KOPT-K1 (cell line): ENCODE results near the gene HRCT1.
"Not testable (repeated sequence)": the region's sequence is repeated elsewhere in the genome, so short reads cannot be mapped to it uniquely, and the experiment has no call there.

ENCODE experiments used
- H3K27ac ChIP-seq: fragments of 200-600 bp; sonication (generic); 2 replicates; pipeline ENCODE4 v1.5.1; 2016; ENCODE audit warnings: antibody characterized with exemption, mild to moderate bottlenecking, low read depth, low read length; ENCODE audit not compliant: poor library complexity, severe bottlenecking
- H3K36me3 ChIP-seq: fragments of 200-600 bp; sonication (generic); 2 replicates; pipeline ENCODE4 v1.5.1; 2017; ENCODE audit warnings: antibody characterized with exemption, mild to moderate bottlenecking, low read length, moderate library complexity; ENCODE audit not compliant: insufficient read depth
- H3K9me3 ChIP-seq: fragments of 200-600 bp; sonication (generic); 2 replicates; pipeline ENCODE4 v1.5.1; 2017; ENCODE audit warnings: antibody characterized with exemption, low read length, mild to moderate bottlenecking; ENCODE audit not compliant: insufficient read depth, poor library complexity, severe bottlenecking

HRCT1 gene

GRCh38 chr9:35920051-35920620, 14.1 kb downstream of the HRCT1 start:
- Histone ChIP-seq H3K27ac (no peak overlapping the region), H3K9me3 (no peaks in the 10 kb centered on the region), H3K36me3 (no peaks in the 10 kb centered on the region)

GRCh38 chr9:35923598-35923926, 17.6 kb downstream of the HRCT1 start:
- Histone ChIP-seq H3K36me3 (no peaks in the 10 kb centered on the region), H3K9me3 (no peaks in the 10 kb centered on the region), H3K27ac (no peak overlapping the region)

GRCh38 chr9:35923927-35924763, 18.1 kb downstream of the HRCT1 start:
- no peaks in the 10 kb centered on the region for H3K36me3 ChIP-seq
- no peak overlapping the region for H3K27ac ChIP-seq
- H3K9me3 ChIP-seq = no peaks in the 10 kb centered on the region

DNA sequence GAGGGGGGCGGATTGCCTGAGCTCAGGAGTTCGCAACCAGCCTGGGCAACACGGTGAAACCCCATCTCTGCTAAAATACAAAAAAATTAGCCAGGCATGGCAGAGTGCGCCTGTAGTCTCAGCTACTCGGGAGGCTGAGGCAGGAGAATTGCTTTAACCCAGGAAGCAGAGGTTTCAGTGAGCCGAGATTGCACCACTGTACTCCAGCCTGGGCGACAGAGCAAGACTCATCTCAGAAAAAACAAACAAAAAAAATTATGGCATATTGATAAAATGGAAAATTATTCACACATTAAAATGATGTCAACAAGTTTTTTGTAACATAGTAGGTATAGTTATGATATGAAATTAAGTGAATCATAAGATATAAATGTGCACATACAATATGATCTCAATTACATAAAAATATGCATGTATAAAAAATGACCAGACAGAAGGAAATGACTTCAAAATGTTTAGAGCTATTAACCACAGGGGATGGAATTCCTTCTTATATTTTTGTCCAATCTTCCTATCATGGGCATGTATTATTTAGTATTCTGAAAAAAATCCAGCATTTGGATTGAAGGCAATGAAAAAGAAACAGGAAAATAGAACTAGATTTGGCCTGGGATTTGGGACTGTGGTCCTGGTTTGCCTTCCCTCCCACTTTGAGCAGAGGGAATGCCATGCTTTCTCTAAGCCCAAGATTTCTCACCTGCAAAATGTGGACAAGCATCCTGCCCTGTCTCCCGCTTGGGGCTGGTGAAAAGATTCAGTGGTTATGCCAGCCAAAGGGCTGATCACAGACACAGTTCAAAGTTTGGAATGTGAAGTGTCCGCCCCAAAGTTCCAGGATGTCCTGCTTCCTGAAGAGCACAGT, 22.8 kb downstream of the HRCT1 start:
- Histone ChIP-seq H3K27ac (no peak overlapping the region), H3K36me3 (no peaks in the 10 kb centered on the region), H3K9me3 (no peaks in the 10 kb centered on the region)

DNA sequence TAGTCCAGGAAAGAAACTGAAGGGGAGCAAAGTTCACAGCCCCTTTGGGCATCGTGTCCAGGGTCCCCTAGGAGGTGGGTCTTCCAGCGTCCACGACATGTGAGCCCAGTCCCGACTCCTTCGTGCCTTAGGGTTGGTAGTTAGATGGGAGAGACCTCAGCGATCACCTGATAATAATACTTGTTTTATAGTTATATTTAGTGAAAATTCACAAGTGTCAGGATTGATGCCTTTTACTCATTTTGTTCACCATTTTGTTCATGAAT, 23.4 kb downstream of the HRCT1 start:
- Histone ChIP-seq H3K9me3 (no peaks in the 10 kb centered on the region), H3K27ac (no peak overlapping the region), H3K36me3 (no peaks in the 10 kb centered on the region)

GRCh38 chr9:35930521-35930920, 24.5 kb downstream of the HRCT1 start:
- Histone ChIP-seq H3K36me3 (no peaks in the 10 kb centered on the region), H3K9me3 (no peaks in the 10 kb centered on the region), H3K27ac (no peak overlapping the region)

GRCh38 chr9:35930989-35931388, 25.0 kb downstream of the HRCT1 start:
- Histone ChIP-seq H3K27ac (no peak overlapping the region), H3K36me3 (no peaks in the 10 kb centered on the region), H3K9me3 (no peaks in the 10 kb centered on the region)

GRCh38 chr9:35932735-35933134, 26.7 kb downstream of the HRCT1 start:
- no peaks in the 10 kb centered on the region for H3K36me3 ChIP-seq
- H3K9me3 ChIP-seq = peaks cover 7% of the 10 kb centered on the region
- H3K27ac ChIP-seq = peak overlapping the region; percentile 41

- H3K27ac ChIP-seq = peak overlapping the region; percentile 41
- H3K36me3 ChIP-seq = no peaks in the 10 kb centered on the region
- H3K9me3 ChIP-seq = peaks cover 7% of the 10 kb centered on the region
These were observed 27.6 kb downstream of the HRCT1 start for GRCh38 chr9:35933550-35934067.

- peak overlapping the region; percentile 41 for H3K27ac ChIP-seq
- not testable (repeated sequence) for H3K36me3 ChIP-seq, H3K9me3 ChIP-seq
These were observed 28.1 kb downstream of the HRCT1 start for GRCh38 chr9:35934069-35934468.

DNA sequence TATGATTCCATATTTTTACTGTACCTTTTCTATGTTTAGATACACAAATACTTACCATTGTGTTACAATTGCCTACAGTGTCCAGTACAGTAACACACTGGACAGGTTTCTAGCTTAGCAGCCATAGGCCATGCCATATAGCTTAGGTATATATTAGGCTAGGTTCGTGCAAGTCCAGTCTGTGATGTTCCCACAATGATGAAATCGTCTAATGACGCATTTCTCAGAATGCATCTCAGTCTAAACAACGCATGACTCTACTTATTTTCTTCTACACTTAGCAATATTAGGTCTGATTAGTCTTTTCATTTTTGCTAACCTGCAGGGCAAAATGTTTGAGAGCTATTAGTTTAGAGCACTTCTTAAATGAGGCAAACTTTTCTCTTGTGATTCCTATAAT, 29.3 kb downstream of the HRCT1 start:
- Histone ChIP-seq H3K9me3 (peaks cover 7% of the 10 kb centered on the region), H3K36me3 (no peaks in the 10 kb centered on the region), H3K27ac (no peak overlapping the region)

DNA sequence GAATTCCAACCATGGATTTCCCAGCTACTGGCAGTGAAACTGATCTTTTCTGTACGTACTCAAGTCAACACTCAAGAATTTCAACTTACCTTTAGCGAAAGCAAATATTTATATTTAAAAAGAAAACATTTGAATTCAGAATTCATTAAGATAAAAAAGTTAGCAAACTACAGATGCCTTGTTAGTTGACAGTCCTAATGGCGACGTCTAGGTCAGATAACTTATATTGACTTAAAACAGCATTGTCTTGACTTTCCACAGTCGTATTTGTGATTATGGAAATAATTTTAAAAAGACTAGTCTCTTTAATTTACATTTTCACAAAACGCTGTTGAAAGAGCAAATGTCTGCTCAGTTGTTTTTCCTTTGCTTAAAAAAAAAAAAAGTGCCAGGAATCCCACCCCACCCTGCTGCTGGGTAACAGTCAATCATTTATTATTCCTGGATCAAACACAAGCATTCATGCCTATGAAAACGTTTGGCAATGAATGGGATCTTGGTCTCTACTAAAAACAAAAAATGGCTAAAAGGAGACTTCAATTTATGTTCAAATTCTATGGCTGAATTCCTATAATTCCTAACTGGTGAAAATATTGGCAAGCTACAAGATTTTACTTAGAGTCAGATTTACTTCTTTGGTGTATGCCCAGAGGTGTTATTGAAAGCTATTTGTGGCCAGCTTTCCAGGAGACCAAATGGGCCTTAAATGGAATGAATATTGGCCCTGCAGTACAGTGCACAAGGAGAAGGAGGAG, 29.9 kb downstream of the HRCT1 start:
- Histone ChIP-seq H3K9me3 (peaks cover 7% of the 10 kb centered on the region), H3K36me3 (no peaks in the 10 kb centered on the region), H3K27ac (no peak overlapping the region)

DNA sequence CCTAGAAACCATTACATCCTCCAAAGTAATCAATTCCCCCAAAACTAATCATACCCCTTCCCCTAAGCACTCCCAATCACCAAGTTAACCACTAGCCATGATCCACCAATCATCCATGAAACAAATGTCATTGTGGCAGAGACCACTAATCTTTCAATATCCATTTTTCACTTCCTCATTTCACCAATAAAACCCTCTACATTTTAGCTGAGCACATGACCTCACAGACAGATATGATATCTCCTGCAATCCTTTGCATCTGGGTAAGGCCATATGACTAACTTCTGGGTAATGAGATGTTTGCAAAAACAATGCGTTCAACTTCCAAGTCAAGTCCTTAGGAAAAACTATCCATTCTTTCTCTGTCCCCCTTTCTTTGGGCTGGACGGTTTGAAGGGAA, 31.2 kb downstream of the HRCT1 start:
- H3K9me3 ChIP-seq = peaks cover 7% of the 10 kb centered on the region
- no peak overlapping the region for H3K27ac ChIP-seq
- no peaks in the 10 kb centered on the region for H3K36me3 ChIP-seq

DNA sequence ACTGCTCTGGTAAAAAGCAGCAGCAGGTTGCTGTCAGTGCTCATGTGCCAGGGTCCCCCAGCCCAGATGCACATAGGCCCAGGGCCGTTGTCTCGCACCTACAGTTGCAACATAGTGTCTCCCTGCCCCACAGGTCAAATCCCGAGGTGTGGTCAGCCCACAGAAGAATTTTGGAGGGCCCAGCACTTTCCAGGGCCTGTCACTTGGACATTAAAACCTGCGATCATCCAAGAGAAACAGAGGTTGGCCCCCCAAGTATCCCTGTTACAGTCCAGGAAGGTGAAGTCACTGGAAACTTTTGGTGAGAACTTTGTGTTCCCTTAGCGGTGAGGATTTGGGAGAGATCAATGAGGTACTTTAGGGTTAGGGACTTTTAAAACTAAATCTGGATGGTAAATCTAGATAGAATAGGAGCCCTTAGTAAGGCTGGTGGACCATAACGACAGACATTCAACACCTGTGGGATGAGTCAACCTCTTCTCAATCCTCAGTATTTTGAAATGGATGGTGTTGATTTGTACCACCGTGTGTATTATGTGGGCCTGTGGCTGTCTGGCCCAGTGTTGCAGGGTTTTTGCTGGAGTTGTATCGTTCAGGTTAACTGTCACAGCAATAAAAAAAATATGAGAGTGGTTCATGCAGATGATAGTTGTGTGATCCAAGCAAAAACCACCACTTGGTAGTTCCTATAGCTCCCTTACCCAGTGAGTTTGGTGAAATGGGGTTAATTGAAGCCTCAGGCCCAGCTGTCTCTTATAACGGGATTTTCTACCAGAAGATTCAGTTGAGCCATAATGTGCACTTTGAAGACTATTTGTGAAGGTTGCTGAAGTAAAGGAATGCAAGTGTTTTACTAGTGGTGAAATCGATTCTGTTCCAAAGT, 32.7 kb downstream of the HRCT1 start:
- Histone ChIP-seq H3K9me3 (peaks cover 7% of the 10 kb centered on the region), H3K27ac (peak overlapping the region; percentile 93), H3K36me3 (no peaks in the 10 kb centered on the region)
